OCI-LY1 (cell line): ENCODE results near the gene DOK7.

Source experiments
- EZH2 ChIP-seq: fragments of 200-600 bp; sonication (generic), shearing (Covaris generic); IDR thresholded peaks from 2 replicates; pipeline ENCODE4 v1.8.0; 2017; ENCODE audit warnings: borderline replicate concordance, mixed run types, mild to moderate bottlenecking, antibody characterized with exemption, low read length, moderate library complexity, mixed read lengths
- TF ChIP-seq, protein P1 (sequence below): fragments of 200-600 bp; sonication (generic), shearing (Covaris generic); IDR thresholded peaks from 2 replicates; pipeline ENCODE4 v1.5.1; 2017; ENCODE audit warnings: mild to moderate bottlenecking, antibody characterized with exemption, low read length, moderate library complexity, mixed read lengths

DNA sequence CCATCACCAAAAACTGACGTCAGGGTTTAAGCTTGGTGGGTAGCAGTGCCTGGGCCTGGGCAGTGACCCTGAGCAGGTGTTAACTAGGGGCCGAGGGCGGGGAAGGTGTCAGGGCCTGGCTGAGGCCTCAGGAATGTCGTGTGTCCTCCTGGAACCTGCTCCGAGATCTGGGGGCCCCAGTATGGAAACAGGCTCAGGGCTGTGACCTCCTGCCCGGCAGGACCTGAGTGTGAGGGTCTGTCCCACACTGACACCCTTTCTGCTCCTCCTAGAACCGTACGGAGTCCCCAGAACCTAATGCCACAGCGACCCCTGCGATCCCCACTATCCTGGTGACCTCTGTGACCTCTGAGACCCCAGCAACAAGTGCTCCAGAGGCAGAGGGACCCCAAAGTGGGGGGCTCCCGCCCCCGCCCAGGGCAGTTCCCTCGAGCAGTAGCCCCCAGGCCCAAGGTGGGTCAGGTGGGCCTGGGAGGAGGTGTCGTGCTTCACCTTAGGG is 20.6 kb upstream of the DOK7 start:
- TF ChIP-seq, protein P1, sequence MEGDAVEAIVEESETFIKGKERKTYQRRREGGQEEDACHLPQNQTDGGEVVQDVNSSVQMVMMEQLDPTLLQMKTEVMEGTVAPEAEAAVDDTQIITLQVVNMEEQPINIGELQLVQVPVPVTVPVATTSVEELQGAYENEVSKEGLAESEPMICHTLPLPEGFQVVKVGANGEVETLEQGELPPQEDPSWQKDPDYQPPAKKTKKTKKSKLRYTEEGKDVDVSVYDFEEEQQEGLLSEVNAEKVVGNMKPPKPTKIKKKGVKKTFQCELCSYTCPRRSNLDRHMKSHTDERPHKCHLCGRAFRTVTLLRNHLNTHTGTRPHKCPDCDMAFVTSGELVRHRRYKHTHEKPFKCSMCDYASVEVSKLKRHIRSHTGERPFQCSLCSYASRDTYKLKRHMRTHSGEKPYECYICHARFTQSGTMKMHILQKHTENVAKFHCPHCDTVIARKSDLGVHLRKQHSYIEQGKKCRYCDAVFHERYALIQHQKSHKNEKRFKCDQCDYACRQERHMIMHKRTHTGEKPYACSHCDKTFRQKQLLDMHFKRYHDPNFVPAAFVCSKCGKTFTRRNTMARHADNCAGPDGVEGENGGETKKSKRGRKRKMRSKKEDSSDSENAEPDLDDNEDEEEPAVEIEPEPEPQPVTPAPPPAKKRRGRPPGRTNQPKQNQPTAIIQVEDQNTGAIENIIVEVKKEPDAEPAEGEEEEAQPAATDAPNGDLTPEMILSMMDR = no peak
- no peak for TF ChIP-seq EZH2
